ENCODE data around the gene IL18. TPM values are rescaled to one million over a fixed set of nuclear protein-coding genes. Genes with fewer than 3 reads are reported as not detected.
A peak's percentile ranks its signal among the peaks of the same experiment; 100 is the strongest.

The IL18 gene
- total RNA-seq, 4 donors from 2014 or later = 5.8 to 18.3 (median 9.3) TPM

GRCh38 chr11:112132737-112133136 is 31.2 kb downstream of the IL18 start:
- Histone ChIP-seq H3K36me3 (no peaks in the 10 kb centered on the region), H3K27ac (no peak overlapping the region), H3K9me3 (no peaks in the 10 kb centered on the region), H3K4me3 (replicated peaks in 1 of 3) (no peak overlapping the region), H3K27me3 (no peaks in the 10 kb centered on the region), H3K4me1 (peaks cover 0 to 4% of the 10 kb centered on the region in 2 donors)
- intact Hi-C loops (cut with DNase I) = no loop called here
- 75% methylated on average over 2 of the region's 2 CpGs for WGBS, 2 donors
- TF ChIP-seq CTCF (IDR thresholded peaks at IDR 0.05) = no peak
- TF ChIP-seq POLR2A (IDR thresholded peaks at IDR 0.05) = no peak
- DNase-seq = no peak

GRCh38 chr11:112129656-112130055 is 34.2 kb downstream of the IL18 start:
- no peak for DNase-seq

GRCh38 chr11:112128483-112129121 is 35.3 kb downstream of the IL18 start:
- Histone ChIP-seq H3K36me3 (no peaks in the 10 kb centered on the region), H3K4me3 (replicated peaks in 1 of 3) (no peak overlapping the region), H3K9me3 (no peaks in the 10 kb centered on the region), H3K4me1 (peaks cover 0 to 4% of the 10 kb centered on the region in 2 donors), H3K27ac (no peak overlapping the region), H3K27me3 (no peaks in the 10 kb centered on the region)
- 62 to 85% methylated on average over 3 of the region's 3 CpGs for WGBS, 2 donors
- intact Hi-C loops (cut with DNase I) = no loop called here
- DNase-seq = peak; percentile 8 to 14
- TF ChIP-seq CTCF (IDR thresholded peaks at IDR 0.05) (no peak), POLR2A (IDR thresholded peaks at IDR 0.05) (no peak)

More at GRCh38 chr11:112129656-112130055, 34.2 kb downstream of the IL18 start:
- no peak for TF ChIP-seq POLR2A (IDR thresholded peaks at IDR 0.05)
- TF ChIP-seq CTCF (IDR thresholded peaks at IDR 0.05) = no peak
- WGBS, 2 donors = 82 to 86% methylated on average over 5 of the region's 5 CpGs
- H3K9me3 ChIP-seq = no peaks in the 10 kb centered on the region
- H3K36me3 ChIP-seq = no peaks in the 10 kb centered on the region
- H3K27ac ChIP-seq = no peak overlapping the region
- no peak overlapping the region for H3K4me3 ChIP-seq (replicated peaks in 1 of 3)
- intact Hi-C loops (cut with DNase I) = no loop called here
- peaks cover 0 to 4% of the 10 kb centered on the region in 2 donors for H3K4me1 ChIP-seq
- H3K27me3 ChIP-seq = no peaks in the 10 kb centered on the region

- H3K27ac ChIP-seq = no peak overlapping the region
- intact Hi-C loops (cut with DNase I) = no loop called here
- peaks cover 0 to 4% of the 10 kb centered on the region in 2 donors for H3K4me1 ChIP-seq
- H3K27me3 ChIP-seq = no peaks in the 10 kb centered on the region
- no peak for TF ChIP-seq CTCF (IDR thresholded peaks at IDR 0.05)
- TF ChIP-seq POLR2A (IDR thresholded peaks at IDR 0.05) = no peak
- 96 to 99% methylated on average over 2 of the region's 2 CpGs for WGBS, 2 donors
- no peak overlapping the region for H3K4me3 ChIP-seq (replicated peaks in 1 of 3)
- no peak for DNase-seq
- no peaks in the 10 kb centered on the region for H3K36me3 ChIP-seq
- H3K9me3 ChIP-seq = no peaks in the 10 kb centered on the region
These were observed 36.8 kb downstream of the IL18 start for GRCh38 chr11:112127056-112127455.

- 82 to 87% methylated on average over 4 of the region's 4 CpGs for WGBS, 2 donors
- TF ChIP-seq POLR2A (IDR thresholded peaks at IDR 0.05) (no peak), CTCF (IDR thresholded peaks at IDR 0.05) (no peak)
- no peak for DNase-seq
- H3K4me1 ChIP-seq = no peaks in the 10 kb centered on the region
- intact Hi-C loops (cut with DNase I) = no loop called here
- H3K36me3 ChIP-seq = no peaks in the 10 kb centered on the region
- no peaks in the 10 kb centered on the region for H3K9me3 ChIP-seq
- H3K27ac ChIP-seq = no peak overlapping the region
- no peak overlapping the region for H3K4me3 ChIP-seq (replicated peaks in 1 of 3)
- H3K27me3 ChIP-seq = no peaks in the 10 kb centered on the region
These were observed 40.8 kb downstream of the IL18 start for GRCh38 chr11:112123129-112123528.

Measured in thyroid gland (tissue), 4 donors.